H54 (cell line): ENCODE data around the gene CDH24.

Experiments used
- DNase-seq: peaks from one replicate; pipeline ENCODE4 v3.0.0; 2011; ENCODE audit warnings: low spot score, mixed read lengths; ENCODE audit not compliant: insufficient read length
- FAIRE-seq: peaks from 3 replicates; lab custom pipeline; 2011; peaks lifted over from hg19 to GRCh38; lab: Jason Lieb, UNC
- POLR2A ChIP-seq: IDR thresholded peaks from 2 replicates; pipeline ENCODE4 v1.6.1; 2011; ENCODE audit warnings: low read depth, mild to moderate bottlenecking, low read length

CDH24 gene

GRCh38 chr14:23051141-23052057 lies 5.9 kb downstream of the CDH24 start:
- no peak for TF ChIP-seq POLR2A
- FAIRE-seq (no peak), DNase-seq (no peak)

- no peak for TF ChIP-seq POLR2A
- FAIRE-seq (no peak), DNase-seq (no peak)
Measured at GRCh38 chr14:23049011-23049410, 8.3 kb downstream of the CDH24 start.

- no peak for FAIRE-seq
Measured at GRCh38 chr14:23047751-23048693, 9.3 kb downstream of the CDH24 start.

GRCh38 chr14:23047034-23047634 lies 10.2 kb downstream of the CDH24 start:
- no peak for FAIRE-seq
- TF ChIP-seq POLR2A: no peak
- peak; percentile 71 for DNase-seq

More at GRCh38 chr14:23047751-23048693, 9.3 kb downstream of the CDH24 start:
- TF ChIP-seq POLR2A: no peak
- no peak for DNase-seq

- no peak for TF ChIP-seq POLR2A
- DNase-seq (no peak), FAIRE-seq (no peak)
Measured at GRCh38 chr14:23045419-23046357, 11.6 kb downstream of the CDH24 start.

GRCh38 chr14:23044840-23045239 lies 12.5 kb downstream of the CDH24 start:
- no peak for TF ChIP-seq POLR2A
- DNase-seq: no peak
- no peak for FAIRE-seq

- no peak for FAIRE-seq
- no peak for TF ChIP-seq POLR2A
- no peak for DNase-seq
Measured at GRCh38 chr14:23043754-23044153, 13.6 kb downstream of the CDH24 start.

GRCh38 chr14:23043145-23043544 lies 14.2 kb downstream of the CDH24 start:
- no peak for TF ChIP-seq POLR2A
- FAIRE-seq (no peak), DNase-seq (no peak)

GRCh38 chr14:23042162-23042965 lies 15.0 kb downstream of the CDH24 start, which contains the start of gene PSMB11:
Gene PSMB11 (plus strand): TSS chr14:23042212. CDS start chr14:23042226, 14 bp downstream.
- DNase-seq (no peak), FAIRE-seq (no peak)
- no peak for TF ChIP-seq POLR2A

GRCh38 chr14:23041729-23042128 lies 15.6 kb downstream of the CDH24 start:
- FAIRE-seq: no peak
- TF ChIP-seq POLR2A: no peak
- DNase-seq: no peak

GRCh38 chr14:23040100-23040499 lies 17.2 kb downstream of the CDH24 start:
- DNase-seq: no peak
- no peak for TF ChIP-seq POLR2A
- no peak for FAIRE-seq
